Measurements from ENCODE around the gene IGFLR1. TPM values are rescaled to one million over a fixed set of nuclear protein-coding genes. Genes with fewer than 3 reads are reported as not detected.
A peak's percentile ranks its signal among the peaks of the same experiment; 100 is the strongest.

Gene IGFLR1
- total RNA-seq, 1 donor from 2014 or later = 15.3 TPM

- peak overlapping the region; percentile 78 for H3K4me3 ChIP-seq (ENCODE audit: low read depth, low read length)
- peak; percentile 87 for TF ChIP-seq CTCF (conservative IDR thresholded peaks at IDR 0.05; ENCODE audit: low read depth, low read length)
- peak; percentile 47 for DNase-seq (ENCODE audit: low read depth)
Measured at GRCh38 chr19:35716801-35717664, 25.2 kb downstream of the IGFLR1 start.

- no peak for TF ChIP-seq CTCF (conservative IDR thresholded peaks at IDR 0.05; ENCODE audit: low read depth, low read length)
- H3K4me3 ChIP-seq (ENCODE audit: low read depth, low read length) = peak overlapping the region; percentile 78
- no peak for DNase-seq (ENCODE audit: low read depth)
Measured at GRCh38 chr19:35715981-35716800, 26.1 kb downstream of the IGFLR1 start.

- H3K4me3 ChIP-seq (ENCODE audit: low read depth, low read length) = peak overlapping the region; percentile 78
- TF ChIP-seq CTCF (conservative IDR thresholded peaks at IDR 0.05; ENCODE audit: low read depth, low read length) = no peak
- no peak for DNase-seq (ENCODE audit: low read depth)
Measured at GRCh38 chr19:35715355-35715809, 26.9 kb downstream of the IGFLR1 start.

- no peak overlapping the region for H3K4me3 ChIP-seq (ENCODE audit: low read depth, low read length)
Measured at GRCh38 chr19:35714601-35715354, 27.5 kb downstream of the IGFLR1 start.

GRCh38 chr19:35713904-35714495 lies 28.3 kb downstream of the IGFLR1 start:
- no peak overlapping the region for H3K4me3 ChIP-seq (ENCODE audit: low read depth, low read length)
- no peak for DNase-seq (ENCODE audit: low read depth)
- TF ChIP-seq CTCF (conservative IDR thresholded peaks at IDR 0.05; ENCODE audit: low read depth, low read length) = no peak

More at GRCh38 chr19:35714601-35715354, 27.5 kb downstream of the IGFLR1 start:
- no peak for TF ChIP-seq CTCF (conservative IDR thresholded peaks at IDR 0.05; ENCODE audit: low read depth, low read length)
- no peak for DNase-seq (ENCODE audit: low read depth)

- no peak for TF ChIP-seq CTCF (conservative IDR thresholded peaks at IDR 0.05; ENCODE audit: low read depth, low read length)
- no peak for DNase-seq (ENCODE audit: low read depth)
- no peak overlapping the region for H3K4me3 ChIP-seq (ENCODE audit: low read depth, low read length)
Measured at GRCh38 chr19:35713506-35713850, 28.8 kb downstream of the IGFLR1 start.

All from epithelial cell of proximal tubule (primary cell).